Measurements from ENCODE around the gene ATP8B3.

- TF ChIP-seq ZNF140 (tag by site-specific recombination; IDR thresholded peaks at IDR 0.05) = no peak
- no peak for TF ChIP-seq CTCF (tag by site-specific recombination; IDR thresholded peaks at IDR 0.05)
- no peak for TF ChIP-seq ZNF10 (tag by site-specific recombination; IDR thresholded peaks at IDR 0.05)
- TF ChIP-seq ZNF423 (tag by site-specific recombination; IDR thresholded peaks at IDR 0.05) = no peak
- no peak for TF ChIP-seq ZNF791 (tag by site-specific recombination; IDR thresholded peaks at IDR 0.05)
- no peak for TF ChIP-seq ZBTB17 (tag by site-specific recombination; IDR thresholded peaks at IDR 0.05)
- no peak for TF ChIP-seq ZNF335 (tag by site-specific recombination; conservative IDR thresholded peaks at IDR 0.05)
These were observed 6.6 kb upstream of the ATP8B3 start for GRCh38 chr19:1818549-1819195.

Measured in HEK293 (cell line).